Measurements from ENCODE around the gene CDKAL1.

CDKAL1 gene

DNA sequence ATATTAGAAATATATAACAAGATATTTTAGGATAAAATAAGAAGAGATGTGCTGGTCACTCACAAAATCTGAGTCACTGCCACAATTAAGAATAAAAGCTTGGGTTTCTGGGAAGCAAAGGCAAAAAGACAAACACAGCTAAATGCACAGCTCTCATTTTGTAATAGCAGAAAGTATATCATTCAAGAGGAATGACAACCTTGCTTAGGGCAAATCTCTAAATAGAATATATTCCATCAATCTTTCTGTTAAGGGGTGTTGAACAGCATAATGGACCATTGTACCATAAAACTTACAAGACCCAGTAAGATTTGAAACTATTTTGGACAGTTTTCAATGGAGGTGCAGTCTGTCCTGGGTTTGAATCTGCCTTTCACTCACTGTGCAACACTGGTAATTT lies 594.3 kb downstream of the CDKAL1 start:
- DNase-seq = no peak

DNA sequence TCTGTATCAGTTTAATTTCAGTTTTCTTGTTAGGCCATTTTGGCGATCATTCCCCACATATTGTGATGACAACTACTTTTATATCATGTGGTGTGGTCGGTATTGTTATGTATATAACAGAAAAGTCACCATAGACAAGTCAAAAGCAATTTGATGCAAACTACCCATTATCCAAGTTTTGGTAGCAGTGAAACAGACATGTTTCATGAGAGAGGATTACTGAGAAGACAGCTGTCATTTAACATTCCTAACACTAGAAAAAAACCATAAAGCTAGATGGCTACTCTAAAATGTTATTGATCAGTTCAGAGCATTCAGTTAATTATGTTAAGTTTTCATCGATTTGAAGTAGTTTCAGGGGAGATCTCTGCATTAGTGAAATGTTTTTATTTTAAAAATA lies 597.1 kb downstream of the CDKAL1 start:
- no peak for DNase-seq

GRCh38 chr6:21132446-21132845 lies 598.2 kb downstream of the CDKAL1 start:
- DNase-seq = no peak

GRCh38 chr6:21132856-21133838 lies 598.9 kb downstream of the CDKAL1 start:
- no peak for DNase-seq

GRCh38 chr6:21133901-21134300 lies 599.6 kb downstream of the CDKAL1 start:
- DNase-seq = no peak

DNA sequence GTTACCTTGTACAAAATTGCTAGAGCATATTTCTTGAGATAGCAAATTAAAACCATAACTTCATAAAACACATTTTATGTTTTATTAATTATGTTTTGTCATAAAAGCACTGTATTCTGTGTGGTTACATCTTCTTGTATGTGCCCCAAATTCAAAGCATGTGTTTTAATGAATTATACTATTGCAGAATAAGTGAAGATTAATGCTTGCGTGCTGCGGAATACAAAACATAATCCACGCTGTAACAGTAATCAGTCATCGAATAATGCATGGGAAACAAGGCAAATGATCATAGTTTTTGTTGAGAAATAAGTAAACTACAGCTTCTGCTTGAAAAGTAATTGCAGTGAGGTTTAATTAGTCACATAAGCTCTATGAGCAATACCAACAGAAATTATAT lies 600.1 kb downstream of the CDKAL1 start:
- DNase-seq = no peak

GRCh38 chr6:21135484-21136013 lies 601.3 kb downstream of the CDKAL1 start:
- no peak for DNase-seq

DNA sequence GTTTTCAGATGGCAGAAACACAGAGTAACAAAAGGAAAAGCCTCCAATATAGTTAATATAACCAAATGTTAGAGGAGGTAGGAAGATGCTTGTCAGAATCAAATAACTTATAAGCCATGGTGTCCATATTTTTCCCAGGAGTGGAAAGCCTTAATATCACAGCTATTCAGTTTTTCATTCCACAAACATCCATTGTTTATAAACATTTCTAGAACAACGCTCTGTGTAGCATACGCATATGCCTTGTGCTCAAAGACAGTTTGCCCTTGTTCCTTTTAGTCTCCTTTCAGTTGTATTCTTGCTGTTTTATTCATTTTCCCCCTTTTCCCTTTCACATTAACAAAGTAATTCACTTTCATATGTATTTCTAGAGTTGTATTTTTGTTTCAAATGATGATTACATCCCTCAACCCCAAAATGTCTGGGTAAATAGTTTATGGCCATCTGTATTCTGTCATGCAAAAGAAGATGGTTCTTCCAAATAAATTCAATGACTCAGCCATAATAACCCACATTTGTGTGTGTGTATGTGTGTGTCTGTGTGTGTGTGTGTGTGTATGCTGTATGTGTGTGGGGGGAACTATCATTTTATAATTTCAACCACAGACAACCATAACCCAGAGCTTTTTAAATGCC lies 603.6 kb downstream of the CDKAL1 start:
- DNase-seq = no peak

DNA sequence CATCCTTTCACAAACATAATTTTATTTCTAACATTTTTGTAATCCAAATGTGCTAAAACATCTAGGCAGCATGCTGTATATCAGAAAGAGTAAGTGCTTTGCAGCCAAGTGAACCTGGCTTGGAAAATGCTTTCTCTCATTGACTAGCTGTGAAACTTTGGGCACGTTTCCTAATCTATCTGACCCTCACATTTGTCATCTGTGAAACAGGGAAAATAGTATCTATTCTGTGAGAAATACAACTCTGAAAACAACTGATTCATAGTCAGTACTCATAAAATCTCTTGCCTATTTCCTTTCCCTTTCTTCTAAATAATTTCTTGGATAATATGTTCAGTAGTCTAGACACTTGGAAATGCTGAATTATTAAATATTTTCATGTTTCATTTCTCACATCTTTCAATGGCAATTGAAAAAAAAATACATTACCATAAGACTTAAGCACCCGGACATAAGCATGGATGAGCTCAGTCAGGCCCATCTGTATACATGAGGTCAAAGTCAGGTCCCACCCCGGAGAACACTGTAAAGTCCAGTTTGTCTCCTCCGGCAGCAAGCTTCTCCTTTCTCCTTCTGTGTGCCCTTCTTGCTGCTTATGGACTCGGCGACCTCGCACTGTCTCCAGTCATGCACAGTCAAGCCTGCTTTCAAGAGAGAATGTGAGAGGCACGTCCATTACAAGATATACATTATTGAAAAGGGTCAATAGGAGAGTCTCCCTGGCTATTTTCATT lies 604.2 kb downstream of the CDKAL1 start:
- no peak for DNase-seq

GRCh38 chr6:21140966-21141365 lies 606.7 kb downstream of the CDKAL1 start:
- DNase-seq = no peak

DNA sequence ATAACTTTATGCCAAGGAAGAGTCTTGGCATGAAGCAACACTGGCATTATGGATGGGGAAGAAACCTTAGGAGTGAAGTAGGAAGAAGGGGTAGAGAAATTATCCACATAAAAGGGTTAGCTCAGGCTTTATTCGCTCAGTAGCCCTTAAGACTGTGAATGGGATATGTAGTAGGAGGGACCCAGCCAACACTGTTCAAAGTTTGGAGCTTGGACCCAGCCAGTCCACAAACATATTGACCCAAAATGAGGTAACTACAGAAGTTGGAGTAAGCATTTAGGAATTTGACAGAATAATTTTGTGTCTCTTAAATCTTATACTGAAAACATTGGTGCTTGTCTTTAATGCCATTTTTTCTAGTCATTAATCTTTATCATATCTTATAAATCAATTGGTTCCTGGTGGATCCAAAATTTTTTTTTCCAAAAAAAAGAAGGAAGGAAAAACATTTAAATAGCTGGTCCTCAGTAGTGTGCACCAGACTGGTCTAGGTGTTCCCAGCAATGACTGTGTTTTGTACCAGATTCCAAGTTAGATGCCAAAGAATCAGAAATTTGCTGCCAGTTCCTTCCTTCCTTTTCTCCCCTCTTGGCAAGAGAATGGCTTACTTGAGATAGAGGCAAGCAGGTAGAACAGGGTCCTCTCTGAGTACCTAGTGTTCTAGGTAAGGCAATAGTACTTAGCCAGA lies 607.5 kb downstream of the CDKAL1 start:
- DNase-seq = no peak

- no peak for DNase-seq
Observed at GRCh38 chr6:21142741-21143140, 608.5 kb downstream of the CDKAL1 start.

DNA sequence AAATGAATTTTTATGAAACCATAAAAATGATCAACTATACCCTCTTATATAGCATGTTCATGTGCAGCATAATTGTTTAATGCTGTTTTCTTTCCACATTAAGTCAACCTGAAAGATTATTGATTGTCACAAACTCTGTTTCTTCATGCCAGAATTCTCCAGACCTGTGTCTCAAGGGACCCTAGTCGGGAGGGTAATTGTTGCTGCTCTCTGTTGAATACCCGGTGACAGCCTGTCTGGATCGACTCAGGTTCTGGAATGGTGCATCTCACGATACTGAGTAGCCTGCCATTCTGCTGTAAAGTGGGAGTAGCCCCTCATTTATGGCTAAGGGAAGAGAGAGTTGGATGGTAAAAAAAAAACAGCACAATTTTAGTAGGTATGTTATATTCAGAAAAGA lies 609.4 kb downstream of the CDKAL1 start:
- no peak for DNase-seq

DNA sequence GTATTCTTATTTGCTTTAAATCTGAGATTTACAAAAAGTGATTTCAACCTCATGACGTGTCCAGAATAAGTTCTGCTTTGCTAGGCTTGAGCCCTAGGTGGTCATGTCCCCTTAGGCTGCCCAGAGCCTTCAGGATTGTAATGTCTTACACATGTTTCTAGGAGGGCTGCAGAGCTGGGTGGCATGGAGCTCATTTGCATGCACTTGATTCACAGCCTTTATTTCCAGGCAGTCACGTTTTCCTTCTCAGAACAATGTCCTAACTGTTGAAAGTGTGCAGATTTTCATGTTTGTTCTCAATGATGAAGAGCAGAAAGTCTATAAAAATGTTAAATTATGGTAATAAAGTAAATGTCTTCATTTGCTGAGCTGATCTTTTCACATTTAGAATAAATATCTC lies 610.7 kb downstream of the CDKAL1 start:
- no peak for DNase-seq

DNA sequence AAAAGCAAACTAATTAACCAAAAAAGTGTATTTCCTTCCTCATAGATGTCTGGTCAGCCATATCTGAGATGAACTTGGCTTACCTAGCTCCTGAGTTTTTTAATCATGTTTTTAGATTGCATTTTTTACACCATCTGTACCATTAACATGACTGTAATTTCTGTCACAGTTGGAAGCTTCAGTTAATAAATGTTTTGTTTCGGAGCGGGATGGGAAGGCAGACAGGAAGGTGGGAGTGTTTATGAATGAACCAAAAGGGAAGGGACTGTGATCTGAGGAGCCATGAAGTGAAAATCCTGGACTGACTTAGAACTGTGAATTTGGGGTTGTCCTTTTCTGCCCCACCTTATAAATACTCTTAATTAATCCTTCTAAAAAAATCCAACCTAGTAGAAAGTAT lies 613.7 kb downstream of the CDKAL1 start:
- DNase-seq = no peak

DNA sequence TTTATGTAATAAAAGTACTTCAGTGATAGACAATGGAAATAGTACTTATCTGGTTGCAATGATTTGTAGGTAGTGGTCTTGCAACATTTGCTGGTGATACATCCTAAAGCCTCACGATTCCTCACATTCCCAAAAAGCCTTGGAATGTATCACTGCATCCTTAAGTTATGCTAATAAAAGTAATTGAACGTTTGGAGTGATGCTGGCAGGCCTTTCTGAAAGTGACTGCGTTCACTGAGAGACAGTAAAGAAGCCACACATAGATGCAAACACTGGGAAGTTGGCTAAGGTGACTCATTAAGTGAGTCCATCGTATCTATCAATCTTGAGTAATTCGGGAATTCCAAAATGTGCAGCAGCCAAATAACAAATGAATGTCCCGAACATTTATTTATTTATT lies 615.2 kb downstream of the CDKAL1 start:
- no peak for DNase-seq

- DNase-seq = no peak
Observed at GRCh38 chr6:21150667-21151066, 616.4 kb downstream of the CDKAL1 start.

GRCh38 chr6:21151119-21151518 lies 616.9 kb downstream of the CDKAL1 start:
- DNase-seq = no peak

GRCh38 chr6:21151530-21151929 lies 617.3 kb downstream of the CDKAL1 start:
- DNase-seq = no peak

DNA sequence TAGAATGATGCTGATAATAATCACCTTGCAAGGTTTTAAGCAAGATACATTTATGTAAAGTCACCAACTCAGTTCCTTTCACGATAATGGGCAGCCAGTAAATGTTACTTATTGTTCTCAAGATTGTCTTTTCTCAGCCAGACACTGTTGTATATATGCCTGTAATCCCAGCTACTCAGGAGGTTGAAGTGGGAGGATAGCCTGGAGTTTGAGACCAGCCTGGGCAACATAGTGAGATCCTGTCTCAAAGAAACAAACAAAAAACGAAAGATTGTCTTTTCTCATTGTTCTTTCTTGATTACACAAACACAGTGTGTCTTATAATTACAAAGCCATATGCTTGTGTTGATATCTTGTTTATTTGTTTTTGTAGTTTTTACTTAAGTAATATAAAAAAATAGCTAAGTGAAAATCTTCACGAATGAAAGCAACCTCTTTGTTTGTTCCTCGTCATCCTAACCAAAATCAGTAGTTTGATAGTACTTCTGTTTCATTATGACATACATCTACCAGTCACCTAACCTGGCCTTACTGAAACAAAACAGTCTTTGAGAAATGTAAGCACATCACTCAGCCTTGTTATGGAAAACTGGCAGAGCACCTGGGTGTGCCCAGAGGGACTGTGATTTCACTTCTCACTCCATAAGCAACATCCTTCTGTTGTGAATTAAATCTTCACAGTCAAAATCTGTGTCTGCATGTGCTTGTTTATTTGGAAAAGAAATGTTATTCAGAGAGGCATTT lies 623.1 kb downstream of the CDKAL1 start:
- no peak for DNase-seq

DNA sequence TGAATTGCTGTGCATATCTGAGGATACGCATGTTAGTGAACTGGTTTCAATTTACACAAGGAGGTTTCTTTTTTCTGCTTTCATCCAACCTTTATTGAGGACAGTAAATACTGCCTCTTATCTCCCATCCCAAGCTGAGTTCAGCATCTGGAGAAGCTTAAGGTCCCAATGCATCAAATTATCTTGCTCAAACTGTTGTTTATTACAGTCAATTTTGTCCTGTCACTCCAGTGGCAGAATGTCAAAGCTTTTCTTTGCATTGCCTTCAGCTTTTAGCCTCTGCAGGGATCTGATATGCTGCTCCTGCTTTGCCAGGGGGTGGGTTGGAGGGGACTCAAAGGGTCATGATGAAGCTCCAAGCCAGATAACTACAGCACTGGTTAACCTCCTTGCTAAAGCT lies 623.9 kb downstream of the CDKAL1 start:
- DNase-seq = no peak

GRCh38 chr6:21158873-21159272 lies 624.6 kb downstream of the CDKAL1 start:
- no peak for DNase-seq

Measured in activated CD4-positive, alpha-beta T cell treated with anti-CD3 and anti-CD28 coated beads, Interleukin-2, amount 50 U/mL, for 48 hours (primary cell).